Measurements from ENCODE around the gene CNIH1. TPM values are rescaled to one million over a fixed set of nuclear protein-coding genes. Genes with fewer than 3 reads are reported as not detected.
A peak's percentile ranks its signal among the peaks of the same experiment; 100 is the strongest.
"Not testable (repeated sequence)": the region's sequence is repeated elsewhere in the genome, so short reads cannot be mapped to it uniquely, and the experiment has no call there.

CNIH1 gene
- total and polyA plus RNA-seq, 9 donors = 53.5 to 203 (median 67.0) TPM

- Histone ChIP-seq H3K4me1 (ENCODE audit: insufficient read depth) (peaks cover 9% of the 10 kb centered on the region), H3K9me3 (no peaks in the 10 kb centered on the region), H3K36me3 (no peaks in the 10 kb centered on the region), H3K4me3 (no peak overlapping the region), H3K27me3 (no peaks in the 10 kb centered on the region), H3K27ac (no peak overlapping the region)
- DNase-seq = no peak
- 71 to 86% (median 80%) methylated on average over 7 of the region's 7 CpGs for WGBS, 3 donors
- TF ChIP-seq EP300 (IDR thresholded peaks at IDR 0.05) (no peak), CTCF (IDR thresholded peaks at IDR 0.05) (no peak), POLR2A (IDR thresholded peaks at IDR 0.05) (no peak)
- intact Hi-C loops (cut with DNase I) = no loop called here
These were observed 3.5 kb upstream of the CNIH1 start for GRCh38 chr14:54444681-54445080.

GRCh38 chr14:54443981-54444380 is 2.8 kb upstream of the CNIH1 start:
- intact Hi-C loops (cut with DNase I) = no loop called here

GRCh38 chr14:54442961-54443360 is 1.8 kb upstream of the CNIH1 start:
- H3K4me1 ChIP-seq (ENCODE audit: insufficient read depth); H3K27ac ChIP-seq; H3K36me3 ChIP-seq; H3K4me3 ChIP-seq; H3K27me3 ChIP-seq; intact Hi-C loops (cut with DNase I); H3K9me3 ChIP-seq: not testable (repeated sequence)
- 90 to 97% (median 96%) methylated on average over 15 to 22 of the region's 23 CpGs for WGBS, 3 donors
- peak in 1 of 5 donors; percentile 22 for DNase-seq

More at GRCh38 chr14:54443981-54444380, 2.8 kb upstream of the CNIH1 start:
- Histone ChIP-seq H3K27me3 (no peaks in the 10 kb centered on the region), H3K4me3 (no peak overlapping the region), H3K27ac (no peak overlapping the region), H3K4me1 (ENCODE audit: insufficient read depth) (peaks cover 9% of the 10 kb centered on the region), H3K9me3 (no peaks in the 10 kb centered on the region), H3K36me3 (no peaks in the 10 kb centered on the region)
- no peak for DNase-seq
- WGBS, 3 donors = 76 to 86% (median 83%) methylated on average over 18 of the region's 18 CpGs
- TF ChIP-seq EP300 (IDR thresholded peaks at IDR 0.05) (no peak), CTCF (IDR thresholded peaks at IDR 0.05) (no peak), POLR2A (IDR thresholded peaks at IDR 0.05) (no peak)

- TF ChIP-seq CTCF (IDR thresholded peaks at IDR 0.05) (no peak), EP300 (IDR thresholded peaks at IDR 0.05) (no peak), POLR2A (IDR thresholded peaks at IDR 0.05) (no peak)
- Histone ChIP-seq H3K36me3 (no peaks in the 10 kb centered on the region), H3K27me3 (no peaks in the 10 kb centered on the region), H3K27ac (peak overlapping the region; percentile 84 to 97), H3K4me1 (ENCODE audit: insufficient read depth) (peaks cover 8% of the 10 kb centered on the region), H3K9me3 (no peaks in the 10 kb centered on the region), H3K4me3 (peak overlapping the region; percentile 80)
- DNase-seq = no peak
- intact Hi-C loops (cut with DNase I) = no loop called here
- WGBS, 3 donors = 0 to 1% (median 0%) methylated on average over 5 of the region's 5 CpGs
These were observed 700 bp downstream of the CNIH1 start for GRCh38 chr14:54440476-54440872.

- no peak overlapping the region for H3K27ac ChIP-seq
These were observed 1.1 kb downstream of the CNIH1 start for GRCh38 chr14:54440037-54440436.

More at GRCh38 chr14:54440037-54440436, 1.1 kb downstream of the CNIH1 start:
- Histone ChIP-seq H3K9me3 (no peaks in the 10 kb centered on the region), H3K4me3 (peak overlapping the region; percentile 80), H3K27me3 (no peaks in the 10 kb centered on the region), H3K36me3 (no peaks in the 10 kb centered on the region), H3K4me1 (ENCODE audit: insufficient read depth) (peaks cover 8% of the 10 kb centered on the region)
- DNase-seq = no peak
- intact Hi-C loops (cut with DNase I) = no loop called here
- 54 to 61% (median 54%) methylated on average over 7 of the region's 7 CpGs for WGBS, 3 donors
- TF ChIP-seq CTCF (IDR thresholded peaks at IDR 0.05) (no peak), POLR2A (IDR thresholded peaks at IDR 0.05) (no peak), EP300 (IDR thresholded peaks at IDR 0.05) (no peak)

Data from ovary (tissue), 9 donors.